Ishikawa (cell line): ENCODE results near the gene BTN3A1.

Experiments
- CEBPB ChIP-seq: IDR thresholded peaks from 2 replicates; pipeline ENCODE4 v1.6.1; 2012
- CREB1 ChIP-seq: IDR thresholded peaks from 2 replicates; pipeline ENCODE4 v1.6.1; 2012; ENCODE audit warnings: low read depth
- EGR1 ChIP-seq: IDR thresholded peaks from 2 replicates; pipeline ENCODE4 v1.6.1; 2012
- EP300 ChIP-seq: IDR thresholded peaks from 2 replicates; pipeline ENCODE4 v1.6.1; 2012; ENCODE audit warnings: borderline replicate concordance
- FOXM1 ChIP-seq: IDR thresholded peaks from 2 replicates; pipeline ENCODE4 v1.6.1; 2012; ENCODE audit warnings: low read depth, borderline replicate concordance
- MAX ChIP-seq: IDR thresholded peaks from 2 replicates; pipeline ENCODE4 v1.6.1; 2012
- NFIC ChIP-seq: IDR thresholded peaks from 2 replicates; pipeline ENCODE4 v1.6.1; 2012
- RAD21 ChIP-seq: IDR thresholded peaks from 2 replicates; pipeline ENCODE4 v1.6.1; 2012; ENCODE audit warnings: low read depth
- REST ChIP-seq: IDR thresholded peaks from 2 replicates; pipeline ENCODE4 v1.6.1; 2012; ENCODE audit warnings: low read depth, mild to moderate bottlenecking
- TAF1 ChIP-seq: IDR thresholded peaks from 2 replicates; pipeline ENCODE4 v1.6.1; 2012; ENCODE audit warnings: low read depth, mild to moderate bottlenecking
- TCF12 ChIP-seq: IDR thresholded peaks from 2 replicates; pipeline ENCODE4 v1.6.1; 2012; ENCODE audit warnings: low read depth
- TEAD4 ChIP-seq: IDR thresholded peaks from 2 replicates; pipeline ENCODE4 v1.6.1; 2012
- YY1 ChIP-seq: IDR thresholded peaks from 2 replicates; pipeline ENCODE4 v1.6.1; 2012; ENCODE audit warnings: low read depth
- ZBTB7A ChIP-seq: IDR thresholded peaks from 2 replicates; pipeline ENCODE4 v1.6.1; 2012; ENCODE audit warnings: low read depth
- TF ChIP-seq, protein P1 (sequence below): IDR thresholded peaks from 2 replicates; pipeline ENCODE4 v1.6.1; 2012

Gene BTN3A1

DNA sequence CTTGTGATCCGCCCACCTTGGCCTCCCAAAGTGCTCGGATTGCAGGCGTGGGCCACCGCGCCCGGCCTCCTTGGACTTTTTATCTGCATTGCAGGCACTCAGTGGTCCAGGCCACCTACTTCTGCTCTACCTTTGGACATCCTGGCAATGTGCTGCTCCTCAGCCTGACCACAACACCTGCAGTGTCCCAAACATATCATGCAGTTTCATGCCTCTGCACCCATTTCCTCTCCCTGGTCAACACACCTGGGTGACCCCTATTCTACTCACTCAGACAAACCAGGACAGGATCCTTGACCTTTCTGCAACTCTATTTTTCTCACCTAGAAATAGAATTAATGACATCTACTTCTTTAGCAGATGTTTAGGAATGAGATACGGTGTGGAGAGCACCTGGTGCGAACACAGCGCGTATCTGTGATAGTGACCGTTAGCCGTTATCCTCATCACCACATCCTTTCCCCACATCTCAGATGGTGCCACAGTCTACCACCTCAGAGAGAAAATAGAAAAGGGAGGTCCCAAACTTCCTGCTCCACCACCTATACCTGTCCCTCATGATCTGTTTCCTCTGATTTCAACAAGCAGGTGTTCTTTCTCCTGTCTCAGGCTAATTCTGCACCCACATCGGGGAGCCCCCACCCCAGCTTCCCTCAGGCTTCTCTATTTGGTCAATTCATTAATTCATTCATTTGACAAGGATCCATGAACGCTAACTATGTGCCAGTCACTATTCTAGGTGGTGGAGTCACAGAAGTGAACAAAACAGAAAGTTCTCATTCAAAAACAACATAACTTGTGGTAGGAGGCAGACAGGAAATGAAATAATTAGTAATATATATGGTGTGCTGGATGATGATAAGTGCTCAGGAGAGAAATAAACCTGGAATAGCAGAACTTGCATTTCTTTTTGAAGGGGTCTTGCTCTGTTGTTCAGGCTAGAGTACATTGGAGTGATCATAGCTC is 41.3 kb upstream of the BTN3A1 start:
- TF ChIP-seq, protein P1, sequence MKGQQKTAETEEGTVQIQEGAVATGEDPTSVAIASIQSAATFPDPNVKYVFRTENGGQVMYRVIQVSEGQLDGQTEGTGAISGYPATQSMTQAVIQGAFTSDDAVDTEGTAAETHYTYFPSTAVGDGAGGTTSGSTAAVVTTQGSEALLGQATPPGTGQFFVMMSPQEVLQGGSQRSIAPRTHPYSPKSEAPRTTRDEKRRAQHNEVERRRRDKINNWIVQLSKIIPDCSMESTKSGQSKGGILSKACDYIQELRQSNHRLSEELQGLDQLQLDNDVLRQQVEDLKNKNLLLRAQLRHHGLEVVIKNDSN: no peak
- TF ChIP-seq REST (no peak), FOXM1 (no peak), MAX (no peak), EP300 (no peak), NFIC (no peak), YY1 (no peak), CEBPB (no peak), EGR1 (no peak), CREB1 (no peak), RAD21 (no peak)

DNA sequence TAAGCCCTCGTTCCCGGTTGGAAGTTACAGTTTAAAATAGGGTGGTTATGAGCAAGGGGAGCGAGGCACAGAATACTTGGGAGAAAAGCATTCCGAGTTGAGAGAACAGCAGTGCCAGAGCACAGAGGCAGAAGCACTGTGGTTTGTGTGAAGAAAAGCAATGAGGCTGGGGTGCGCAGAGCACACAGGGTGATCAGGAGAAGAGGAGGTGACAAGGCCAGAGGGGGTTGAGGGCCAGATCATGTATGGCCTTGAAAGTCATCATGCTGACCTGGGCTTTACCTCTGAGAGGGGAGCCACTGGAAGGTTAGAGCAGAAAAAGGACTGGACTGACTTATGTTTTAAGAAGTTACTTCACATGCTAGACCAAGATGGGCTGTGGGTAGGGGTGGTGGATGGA is 40.5 kb upstream of the BTN3A1 start:
- TF ChIP-seq CEBPB (no peak), CREB1 (no peak), FOXM1 (no peak), MAX (no peak), EP300 (no peak), EGR1 (no peak), TCF12 (no peak), ZBTB7A (no peak), TAF1 (no peak), REST (no peak), YY1 (no peak), TEAD4 (no peak), RAD21 (no peak)

GRCh38 chr6:26362093-26362835 is 39.8 kb upstream of the BTN3A1 start:
- TF ChIP-seq FOXM1: no peak
- no peak for TF ChIP-seq ZBTB7A
- TF ChIP-seq, protein P1: no peak
- no peak for TF ChIP-seq TAF1
- no peak for TF ChIP-seq YY1
- no peak for TF ChIP-seq EGR1
- TF ChIP-seq TCF12: no peak
- TF ChIP-seq TEAD4: no peak

GRCh38 chr6:26362836-26363220 is 39.2 kb upstream of the BTN3A1 start:
- TF ChIP-seq RAD21 (no peak), TEAD4 (no peak), EGR1 (no peak), NFIC (no peak), TCF12 (no peak), FOXM1 (no peak), CREB1 (no peak), MAX (no peak)

GRCh38 chr6:26363882-26364701 is 38.0 kb upstream of the BTN3A1 start:
- no peak for TF ChIP-seq REST
- no peak for TF ChIP-seq CREB1
- TF ChIP-seq, protein P1: no peak
- TF ChIP-seq TAF1: no peak
- no peak for TF ChIP-seq FOXM1
- TF ChIP-seq EP300: no peak
- TF ChIP-seq CEBPB: no peak
- TF ChIP-seq MAX: no peak
- no peak for TF ChIP-seq TEAD4
- TF ChIP-seq NFIC: no peak
- no peak for TF ChIP-seq RAD21
- no peak for TF ChIP-seq TCF12
- no peak for TF ChIP-seq YY1
- no peak for TF ChIP-seq ZBTB7A
- no peak for TF ChIP-seq EGR1
